ENCODE data around the gene MARK1. TPM values are rescaled to one million over a fixed set of nuclear protein-coding genes. Genes with fewer than 3 reads are reported as not detected.

Gene MARK1
- total RNA-seq, 1 donor from 2014 or later, result not detected

DNA sequence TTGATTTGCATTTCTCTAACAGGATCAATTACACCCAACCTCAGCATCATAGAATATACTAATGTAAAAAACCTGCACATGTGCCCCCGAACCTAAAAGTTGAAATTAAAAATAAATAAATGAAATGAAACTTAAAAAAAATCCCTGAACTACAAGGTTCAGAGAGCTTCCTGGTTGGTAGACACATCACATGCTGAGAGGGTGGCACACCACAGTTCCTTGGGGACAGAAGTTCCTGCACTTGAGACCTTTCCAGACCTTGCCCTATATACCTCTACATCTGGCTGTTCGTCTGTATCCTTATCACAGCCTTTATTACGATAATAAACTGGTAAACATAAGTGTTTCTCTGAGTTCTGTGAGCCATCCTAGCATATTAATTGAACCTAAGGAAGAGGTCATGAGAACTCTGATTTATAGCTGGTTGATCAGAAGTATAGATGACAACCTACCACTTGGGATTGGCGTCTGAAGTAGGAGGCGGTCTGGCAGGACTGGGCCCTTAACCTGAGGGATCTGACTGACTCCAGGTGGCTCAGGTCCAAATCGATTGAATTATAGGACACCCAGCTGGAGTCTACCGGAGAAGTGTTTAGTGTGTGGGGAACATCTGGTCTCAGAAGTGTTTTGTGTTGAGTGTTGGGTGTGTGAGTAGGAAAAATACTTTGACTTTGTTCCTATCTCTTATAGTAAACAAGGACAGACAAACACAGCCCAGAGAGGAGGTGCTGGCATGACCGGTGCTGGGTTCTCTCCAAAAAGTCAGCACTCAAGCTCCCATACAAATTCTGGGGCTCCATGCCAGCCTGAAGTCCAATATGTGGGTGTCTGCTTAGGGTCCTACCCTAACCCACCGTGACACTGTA, 181.2 kb downstream of the MARK1 start:
- Mint-ChIP-seq H3K27me3 (no peaks in the 10 kb centered on the region), H3K4me3 (no peak overlapping the region), H3K36me3 (ENCODE audit: low read depth) (no peaks in the 10 kb centered on the region), H3K27ac (no peak overlapping the region), H3K9me3 (no peaks in the 10 kb centered on the region), H3K4me1 (peaks cover 2% of the 10 kb centered on the region)
- no peak for DNase-seq
- intact Hi-C loops (cut with micrococcal nuclease), result no loop called here

DNA sequence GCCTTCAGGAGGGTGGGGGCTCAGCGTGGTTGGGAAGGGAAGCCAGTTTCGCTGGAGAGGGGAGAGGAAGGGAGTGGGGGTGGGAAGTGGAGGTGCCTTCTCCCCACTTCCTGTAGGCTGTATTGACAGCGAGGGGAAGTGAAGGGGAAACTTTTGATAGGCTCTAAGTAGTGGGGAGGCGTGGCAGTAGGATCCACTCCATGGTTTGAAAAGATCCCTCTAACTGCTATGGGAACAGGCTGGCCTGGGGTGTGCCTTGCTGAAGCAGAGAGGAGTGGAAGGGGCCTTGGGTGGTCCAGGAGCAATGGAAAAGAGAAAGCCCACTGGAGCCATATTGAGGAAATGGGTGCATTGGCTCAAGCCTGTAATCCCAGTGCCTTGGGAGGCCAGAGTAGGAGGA, 182.4 kb downstream of the MARK1 start:
- intact Hi-C loops (cut with micrococcal nuclease), result no loop called here
- H3K36me3 Mint-ChIP-seq (ENCODE audit: low read depth), result no peaks in the 10 kb centered on the region
- no peak overlapping the region for H3K27ac Mint-ChIP-seq
- H3K9me3 Mint-ChIP-seq, result no peaks in the 10 kb centered on the region
- no peaks in the 10 kb centered on the region for H3K27me3 Mint-ChIP-seq
- DNase-seq, result no peak
- H3K4me1 Mint-ChIP-seq, result peaks cover 2% of the 10 kb centered on the region
- H3K4me3 Mint-ChIP-seq, result no peak overlapping the region

DNA sequence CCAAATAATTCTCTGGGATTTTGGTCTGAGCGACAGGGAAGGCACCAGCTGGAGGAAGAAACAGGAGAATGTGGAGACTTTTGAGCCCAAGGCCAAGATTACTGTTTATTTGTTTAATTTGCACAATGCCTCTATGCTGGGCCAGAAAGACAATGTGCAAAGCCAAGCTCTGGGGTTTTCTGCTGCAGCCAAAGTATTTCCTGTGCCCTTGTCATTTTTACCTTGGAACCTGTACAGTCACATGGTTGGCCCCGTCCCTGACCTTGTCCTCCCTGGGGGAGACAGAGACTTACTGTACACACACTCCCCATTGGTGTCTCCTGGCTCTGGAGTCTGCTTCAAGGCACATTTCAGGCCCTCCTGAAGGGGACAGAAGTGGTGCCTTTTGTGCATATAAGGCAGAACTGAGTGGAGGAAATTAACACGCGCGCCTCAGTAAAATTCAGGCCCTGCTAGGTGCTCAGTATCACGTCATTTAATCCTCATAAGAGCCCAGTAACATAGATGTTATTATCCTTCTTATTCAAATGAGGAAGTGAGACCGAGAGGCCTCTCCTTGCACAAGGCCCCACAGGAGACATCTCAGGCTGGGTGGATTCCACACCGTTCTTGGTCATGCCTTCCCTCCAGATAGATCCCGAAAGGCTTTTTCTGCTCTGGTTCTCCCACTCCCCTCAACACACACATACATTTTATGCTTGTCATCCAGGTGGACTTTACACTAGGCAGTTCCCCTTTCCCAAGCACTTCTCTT, 183.3 kb downstream of the MARK1 start:
- Mint-ChIP-seq H3K36me3 (ENCODE audit: low read depth) (no peaks in the 10 kb centered on the region), H3K4me1 (peaks cover 2% of the 10 kb centered on the region), H3K27ac (no peak overlapping the region), H3K9me3 (no peaks in the 10 kb centered on the region), H3K4me3 (no peak overlapping the region), H3K27me3 (no peaks in the 10 kb centered on the region)
- intact Hi-C loops (cut with micrococcal nuclease), result no loop called here
- DNase-seq, result no peak

Other genes with a start within 250 kb of the MARK1 start
- gene C1orf115, start 162.2 kb downstream of the MARK1 start, total RNA-seq, result 0.05 TPM in 1 of 2 replicates, not detected in the other
- not detected in 2 replicates for gene MTARC2, start 220.2 kb downstream of the MARK1 start, total RNA-seq